Measurements from ENCODE around the gene IL22. TPM values are rescaled to one million over a fixed set of nuclear protein-coding genes. Genes with fewer than 3 reads are reported as not detected.

The IL22 gene
- total and polyA plus RNA-seq, 9 of the 15 experiments (the other 6 are each of a cell fraction or from before 2014, with no cell fraction given), result not detected

DNA sequence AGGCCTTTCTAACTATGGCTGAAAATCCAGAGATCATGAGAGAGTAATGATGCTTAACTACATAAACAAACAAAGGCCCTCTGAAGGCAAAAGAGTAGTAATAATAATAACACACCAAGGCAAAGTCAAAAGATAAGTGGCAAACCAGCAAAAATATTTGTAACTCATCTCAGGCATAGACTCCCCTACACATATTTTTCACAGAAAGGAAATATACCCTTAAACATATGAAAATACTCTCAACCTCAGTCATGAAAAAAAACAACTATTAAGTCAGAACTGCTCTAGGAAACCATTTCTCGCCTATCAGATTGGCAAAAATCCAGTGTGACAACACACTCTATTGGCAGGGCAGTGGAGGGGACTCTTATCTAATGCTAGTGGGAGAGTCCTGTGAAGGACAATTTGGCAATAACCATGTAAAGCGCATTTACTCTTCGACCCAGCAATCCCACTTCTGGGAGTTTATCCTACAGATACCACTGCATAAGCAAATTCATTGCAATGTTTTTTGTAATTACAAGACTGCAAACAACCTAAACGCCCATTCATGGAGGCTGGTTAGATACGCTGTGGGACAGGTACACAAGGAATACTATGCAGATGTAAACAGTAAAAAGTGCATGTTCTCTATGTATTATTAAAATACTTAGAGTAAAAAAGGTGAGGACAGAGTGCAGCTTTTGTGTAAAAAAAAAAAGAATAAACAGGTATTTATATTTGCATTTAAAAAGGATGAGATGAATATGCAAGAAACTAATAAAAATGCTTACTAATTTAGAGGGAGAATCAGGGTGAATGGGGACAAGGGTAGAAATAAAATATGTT, 26.0 kb upstream of the IL22 start (continued):
- no peak for TF ChIP-seq POLR2AphosphoS5 (IDR thresholded peaks at IDR 0.05; ENCODE audit: control insufficient read depth, insufficient read depth, low read depth, low read length)
- no peak for TF ChIP-seq ZC3H11A (IDR thresholded peaks at IDR 0.05; ENCODE audit: low read depth, low read length)
- TF ChIP-seq ARID1B (IDR thresholded peaks at IDR 0.05), result peak; percentile 57; the same call in 1 of the 2 replicates
- TF ChIP-seq XRCC4 (IDR thresholded peaks at IDR 0.05; ENCODE audit: extremely low read depth, insufficient read depth, insufficient read length), result no peak
- no peak for TF ChIP-seq ELF4 (CRISPR knock-in tag; IDR thresholded peaks at IDR 0.05)
- no peak for TF ChIP-seq ZZZ3 (IDR thresholded peaks at IDR 0.05)
- peak; percentile 24; the same call in 1 of the 2 replicates for TF ChIP-seq CREM (IDR thresholded peaks at IDR 0.05; ENCODE audit: low read depth)
- TF ChIP-seq, protein P1, sequence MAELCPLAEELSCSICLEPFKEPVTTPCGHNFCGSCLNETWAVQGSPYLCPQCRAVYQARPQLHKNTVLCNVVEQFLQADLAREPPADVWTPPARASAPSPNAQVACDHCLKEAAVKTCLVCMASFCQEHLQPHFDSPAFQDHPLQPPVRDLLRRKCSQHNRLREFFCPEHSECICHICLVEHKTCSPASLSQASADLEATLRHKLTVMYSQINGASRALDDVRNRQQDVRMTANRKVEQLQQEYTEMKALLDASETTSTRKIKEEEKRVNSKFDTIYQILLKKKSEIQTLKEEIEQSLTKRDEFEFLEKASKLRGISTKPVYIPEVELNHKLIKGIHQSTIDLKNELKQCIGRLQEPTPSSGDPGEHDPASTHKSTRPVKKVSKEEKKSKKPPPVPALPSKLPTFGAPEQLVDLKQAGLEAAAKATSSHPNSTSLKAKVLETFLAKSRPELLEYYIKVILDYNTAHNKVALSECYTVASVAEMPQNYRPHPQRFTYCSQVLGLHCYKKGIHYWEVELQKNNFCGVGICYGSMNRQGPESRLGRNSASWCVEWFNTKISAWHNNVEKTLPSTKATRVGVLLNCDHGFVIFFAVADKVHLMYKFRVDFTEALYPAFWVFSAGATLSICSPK (IDR thresholded peaks at IDR 0.05; ENCODE audit: borderline replicate concordance), result no peak
- TF ChIP-seq BMI1 (IDR thresholded peaks at IDR 0.05; ENCODE audit: low read length), result peak; percentile 66; the same call in 1 of the 2 replicates
- peak; percentile 58; the same call in 1 of the 2 replicates for TF ChIP-seq JUND (IDR thresholded peaks at IDR 0.05; ENCODE audit: borderline replicate concordance, low read depth, low read length)
- TF ChIP-seq JUND (tag; IDR thresholded peaks at IDR 0.05; ENCODE audit: borderline replicate concordance, low read depth, low read length), result peak; percentile 74; the same call in 1 of the 3 replicates
- TF ChIP-seq ZNF212 (CRISPR knock-in tag; IDR thresholded peaks at IDR 0.05), result no peak
- TF ChIP-seq SP1 (CRISPR knock-in tag; IDR thresholded peaks at IDR 0.05), result 0 out of 2 replicates have a peak, but pooled peaks have one; percentile 17
